ENCODE measurements around the gene CHST12.
A peak's percentile ranks its signal among the peaks of the same experiment; 100 is the strongest.
"Not testable (repeated sequence)": the region's sequence is repeated elsewhere in the genome, so short reads cannot be mapped to it uniquely, and the experiment has no call there.

Gene CHST12

GRCh38 chr7:2403014-2403717, at the start of gene CHST12:
Gene CHST12 (plus strand): TSS chr7:2403611. CDS start chr7:2432640, 29,029 bp downstream.
- peak; percentile 91 to 93 for DNase-seq

GRCh38 chr7:2353936-2354185, 49.5 kb upstream of the CHST12 start:
- DNase-seq: peak; percentile 89 to 91

GRCh38 chr7:2354186-2354938, 49.0 kb upstream of the CHST12 start, which contains the start of gene EIF3B:
Gene EIF3B (plus strand): TSS chr7:2354827. CDS start chr7:2354922, 95 bp downstream.
- peak; percentile 86 for DNase-seq

- peak; percentile 14 to 17 for DNase-seq
These were observed 48.3 kb upstream of the CHST12 start for GRCh38 chr7:2354939-2355704.

GRCh38 chr7:2355705-2356008, 47.8 kb upstream of the CHST12 start:
- no peak for DNase-seq

- DNase-seq: no peak
These were observed 46.2 kb upstream of the CHST12 start for GRCh38 chr7:2357165-2357564.

- DNase-seq: no peak
These were observed 45.8 kb upstream of the CHST12 start for GRCh38 chr7:2357571-2357970.

GRCh38 chr7:2358968-2359527, 44.4 kb upstream of the CHST12 start:
- no peak for DNase-seq

- DNase-seq: no peak
These were observed 43.8 kb upstream of the CHST12 start for GRCh38 chr7:2359610-2360009.

- no peak for DNase-seq
These were observed 42.6 kb upstream of the CHST12 start for GRCh38 chr7:2360796-2361195.

- DNase-seq: no peak
These were observed 40.9 kb upstream of the CHST12 start for GRCh38 chr7:2362385-2363088.

GRCh38 chr7:2369139-2369538, 34.3 kb upstream of the CHST12 start:
- no peak for DNase-seq

GRCh38 chr7:2371329-2371728, 32.1 kb upstream of the CHST12 start:
- DNase-seq: no peak

- no peak for DNase-seq
These were observed 30.7 kb upstream of the CHST12 start for GRCh38 chr7:2372724-2373123.

GRCh38 chr7:2373124-2373556, 30.3 kb upstream of the CHST12 start:
- DNase-seq: no peak

GRCh38 chr7:2373646-2374045, 29.8 kb upstream of the CHST12 start:
- no peak for DNase-seq

GRCh38 chr7:2374401-2374800, 29.0 kb upstream of the CHST12 start:
- DNase-seq: no peak

GRCh38 chr7:2374830-2375728, 28.3 kb upstream of the CHST12 start:
- DNase-seq: no peak

GRCh38 chr7:2376351-2377154, 26.9 kb upstream of the CHST12 start:
- DNase-seq: no peak

- DNase-seq: not testable (repeated sequence)
These were observed 25.9 kb upstream of the CHST12 start for GRCh38 chr7:2377492-2377891.

GRCh38 chr7:2378125-2378524, 25.3 kb upstream of the CHST12 start:
- not testable (repeated sequence) for DNase-seq
